ENCODE data around the gene BRD7. TPM values are rescaled to one million over a fixed set of nuclear protein-coding genes. Genes with fewer than 3 reads are reported as not detected.

BRD7 gene
- total RNA-seq, 1 experiment from 2014 or later, result 45.6 TPM

GRCh38 chr16:50326264-50326663 is 42.5 kb downstream of the BRD7 start:
- Histone ChIP-seq H3K27ac (ENCODE audit: low read length) (no peak overlapping the region), H3K36me3 (ENCODE audit: control insufficient read depth, insufficient read depth, low read length) (peaks cover 9% of the 10 kb centered on the region), H3K9me3 (ENCODE audit: control insufficient read depth, insufficient read depth, low read depth, low read length) (no peaks in the 10 kb centered on the region), H3K4me1 (ENCODE audit: control insufficient read depth, insufficient read depth, low read length) (no peaks in the 10 kb centered on the region), H3K4me3 (ENCODE audit: low read depth in 2 of 2, low read length in 2 of 2) (no peak overlapping the region), H3K27me3 (ENCODE audit: control insufficient read depth, insufficient read depth, low read length) (no peaks in the 10 kb centered on the region)
- no peak for ATAC-seq
- DNase-seq (ENCODE audit: low read depth, low spot score), result no peak
- TF ChIP-seq POLR2AphosphoS5 (IDR thresholded peaks at IDR 0.05; ENCODE audit: low read depth, low read length) (no peak), REST (IDR thresholded peaks at IDR 0.05; ENCODE audit: insufficient read depth in 1 of 2, low read depth in 2 of 2, low read length in 1 of 2) (no peak), TCF7L2 (IDR thresholded peaks at IDR 0.05; ENCODE audit: low read depth, low read length) (no peak), SIN3A (IDR thresholded peaks at IDR 0.05; ENCODE audit: borderline replicate concordance, insufficient read depth, low read depth, low read length) (no peak), CTCF (IDR thresholded peaks at IDR 0.05) (no peak)
- POLR2A ChIA-PET, result no interaction called here
- BruUV-seq (replicated peaks), result no TSS peak
- in situ Hi-C loops (cut with HindIII; ENCODE audit: low pct_unique_long_range_greater_than_20kb, low sequenced_read_pairs), result no loop called here
- CTCF ChIA-PET, result no interaction called here
- intact Hi-C loops (cut with micrococcal nuclease; ENCODE audit: unreplicated experiment), result no loop called here

GRCh38 chr16:50324345-50324744 is 44.4 kb downstream of the BRD7 start:
- H3K4me1 ChIP-seq (ENCODE audit: control insufficient read depth, insufficient read depth, low read length), result no peaks in the 10 kb centered on the region
- no peak overlapping the region for H3K27ac ChIP-seq (ENCODE audit: low read length)
- ChIA-PET CTCF (no interaction called here), POLR2A (no interaction called here)
- in situ Hi-C loops (cut with HindIII; ENCODE audit: low pct_unique_long_range_greater_than_20kb, low sequenced_read_pairs) (no loop called here), intact Hi-C loops (cut with micrococcal nuclease; ENCODE audit: unreplicated experiment) (no loop called here)
- DNase-seq (ENCODE audit: low read depth, low spot score), result no peak
- H3K27me3 ChIP-seq (ENCODE audit: control insufficient read depth, insufficient read depth, low read length), result no peaks in the 10 kb centered on the region
- peaks cover 9% of the 10 kb centered on the region for H3K36me3 ChIP-seq (ENCODE audit: control insufficient read depth, insufficient read depth, low read length)
- no peak for ATAC-seq
- no TSS peak for BruUV-seq (replicated peaks)
- H3K9me3 ChIP-seq (ENCODE audit: control insufficient read depth, insufficient read depth, low read depth, low read length), result no peaks in the 10 kb centered on the region
- TF ChIP-seq CTCF (IDR thresholded peaks at IDR 0.05), result no peak
- TF ChIP-seq POLR2AphosphoS5 (IDR thresholded peaks at IDR 0.05; ENCODE audit: low read depth, low read length), result no peak
- no peak for TF ChIP-seq REST (IDR thresholded peaks at IDR 0.05; ENCODE audit: insufficient read depth in 1 of 2, low read depth in 2 of 2, low read length in 1 of 2)
- TF ChIP-seq SIN3A (IDR thresholded peaks at IDR 0.05; ENCODE audit: borderline replicate concordance, insufficient read depth, low read depth, low read length), result no peak
- no peak for TF ChIP-seq TCF7L2 (IDR thresholded peaks at IDR 0.05; ENCODE audit: low read depth, low read length)
- no peak overlapping the region for H3K4me3 ChIP-seq (ENCODE audit: low read depth in 2 of 2, low read length in 2 of 2)
